DND-41 (cell line): ENCODE results near the gene NEUROD2.

Experiments used
- CTCF ChIP-seq: IDR thresholded peaks from 2 replicates; pipeline ENCODE4 v1.5.1; 2012; ENCODE audit warnings: borderline replicate concordance, low read length, moderate library complexity, mild to moderate bottlenecking; ENCODE audit not compliant: poor library complexity, severe bottlenecking; ENCODE audit errors: extremely low read depth
- EZH2 ChIP-seq: IDR thresholded peaks from 3 replicates; pipeline ENCODE4 v1.6.1; 2012; ENCODE audit warnings: borderline replicate concordance, low read depth, mild to moderate bottlenecking, moderate library complexity, low read length, inconsistent platforms; ENCODE audit not compliant: severe bottlenecking

- TF ChIP-seq CTCF (no peak), EZH2 (no peak)
Observed at GRCh38 chr17:39636587-39636926, 28.8 kb upstream of the NEUROD2 start.
